HCEC 1CT (cell line): Measurements from ENCODE around the gene FAM107B.
A peak's percentile ranks its signal among the peaks of the same experiment; 100 is the strongest.

Experiments
- DNase-seq: peaks from one replicate; pipeline ENCODE4 v3.0.0-alpha.2; 2017

The FAM107B gene

GRCh38 chr10:14527134-14527844 lies 247.4 kb downstream of the FAM107B start:
- DNase-seq, result no peak

GRCh38 chr10:14526326-14526725 lies 248.4 kb downstream of the FAM107B start:
- DNase-seq, result no peak

GRCh38 chr10:14524691-14525324 lies 249.9 kb downstream of the FAM107B start:
- DNase-seq, result no peak

- DNase-seq, result no peak
These were observed 251.4 kb downstream of the FAM107B start for GRCh38 chr10:14523286-14523685.

- no peak for DNase-seq
These were observed 254.9 kb downstream of the FAM107B start for GRCh38 chr10:14519785-14520184.

GRCh38 chr10:14518149-14518548 lies 256.5 kb downstream of the FAM107B start:
- no peak for DNase-seq

- no peak for DNase-seq
These were observed 261.6 kb downstream of the FAM107B start for GRCh38 chr10:14513123-14513522.

- no peak for DNase-seq
These were observed 264.4 kb downstream of the FAM107B start for GRCh38 chr10:14510346-14510745.

GRCh38 chr10:14508725-14509124 lies 266.0 kb downstream of the FAM107B start:
- no peak for DNase-seq

- no peak for DNase-seq
These were observed 266.9 kb downstream of the FAM107B start for GRCh38 chr10:14507781-14508180.

GRCh38 chr10:14507176-14507575 lies 267.5 kb downstream of the FAM107B start:
- DNase-seq, result no peak

- no peak for DNase-seq
These were observed 272.3 kb downstream of the FAM107B start for GRCh38 chr10:14502431-14502830.

GRCh38 chr10:14500172-14500765 lies 274.4 kb downstream of the FAM107B start:
- DNase-seq, result no peak

GRCh38 chr10:14499601-14499904 lies 275.1 kb downstream of the FAM107B start:
- no peak for DNase-seq

GRCh38 chr10:14498326-14498725 lies 276.4 kb downstream of the FAM107B start:
- DNase-seq, result no peak

GRCh38 chr10:14491811-14492210 lies 282.9 kb downstream of the FAM107B start:
- DNase-seq, result peak; percentile 71

- no peak for DNase-seq
These were observed 285.0 kb downstream of the FAM107B start for GRCh38 chr10:14489522-14490177.

- DNase-seq, result no peak
These were observed 287.2 kb downstream of the FAM107B start for GRCh38 chr10:14487488-14487883.

GRCh38 chr10:14486777-14487487 lies 287.8 kb downstream of the FAM107B start:
- DNase-seq, result peak; percentile 79

- no peak for DNase-seq
These were observed 288.7 kb downstream of the FAM107B start for GRCh38 chr10:14485986-14486385.

GRCh38 chr10:14483417-14483816 lies 291.3 kb downstream of the FAM107B start:
- DNase-seq, result no peak

- DNase-seq, result peak; percentile 77
These were observed 292.9 kb downstream of the FAM107B start for GRCh38 chr10:14481752-14482151.

- DNase-seq, result no peak
These were observed 293.7 kb downstream of the FAM107B start for GRCh38 chr10:14481014-14481413.
